HFFc6 (cell line): ENCODE measurements around the gene CPNE8. TPM values are rescaled to one million over a fixed set of nuclear protein-coding genes. Genes with fewer than 3 reads are reported as not detected.

Source experiments
- DNase-seq: peaks from one replicate; pipeline ENCODE4 v3.0.0-alpha.2; 2018
- H3K27ac Mint-ChIP-seq: 2 replicates; pipeline ENCODE4 v1.8.0; 2020; ENCODE audit warnings: mild to moderate bottlenecking, mixed read lengths
- H3K27me3 Mint-ChIP-seq: 2 replicates; pipeline ENCODE4 v1.8.0; 2021; ENCODE audit warnings: mild to moderate bottlenecking, moderate library complexity, mixed read lengths; ENCODE audit not compliant: insufficient read depth
- H3K36me3 Mint-ChIP-seq: 2 replicates; pipeline ENCODE4 v1.8.0; 2021; ENCODE audit warnings: low read depth, mixed read lengths
- H3K4me1 Mint-ChIP-seq: 2 replicates; pipeline ENCODE4 v1.8.0; 2020; ENCODE audit warnings: low read depth, mixed read lengths
- H3K4me3 Mint-ChIP-seq: 2 replicates; pipeline ENCODE4 v1.8.0; 2020; ENCODE audit warnings: mild to moderate bottlenecking, moderate library complexity, mixed read lengths
- H3K9me3 Mint-ChIP-seq: 2 replicates; pipeline ENCODE4 v1.8.0; 2020; ENCODE audit warnings: mild to moderate bottlenecking, mixed read lengths
- CTCF ChIP-seq: fragments of 200-600 bp; sonication (generic); IDR thresholded peaks from 2 replicates; pipeline ENCODE4 v1.5.0; 2021; ENCODE audit warnings: antibody characterized with exemption, mild to moderate bottlenecking
- total RNA-seq, 6 experiments: library from RNA; stranded (reverse); fragmentation: NEBNext Ultra II Directional; extraction: Animal tissue kit (Norgen Biotek cat#: 25700); gene quantifications; 2 replicates in 1 of 6; 3 replicates in 5 of 6; pipeline ENCODE4 v1.2.3, GENCODE V29; 2021

Gene CPNE8
- total RNA-seq, 6 experiments from 2014 or later: not detected

GRCh38 chr12:38906482-38907200, 1.2 kb upstream of the CPNE8 start:
- no peak for DNase-seq
- Mint-ChIP-seq H3K4me1 (no peaks in the 10 kb centered on the region), H3K4me3 (peak overlapping the region; percentile 66), H3K27ac (no peak overlapping the region), H3K36me3 (no peaks in the 10 kb centered on the region), H3K27me3 (no peaks in the 10 kb centered on the region; the same call in 1 of the 2 replicates), H3K9me3 (peaks cover 4% of the 10 kb centered on the region)
- peak; percentile 61 for TF ChIP-seq CTCF

GRCh38 chr12:38904537-38905479, 583 bp downstream of the CPNE8 start:
- H3K9me3 Mint-ChIP-seq: peaks cover 14% of the 10 kb centered on the region
- no peak for DNase-seq
- H3K27me3 Mint-ChIP-seq: no peaks in the 10 kb centered on the region; the same call in 1 of the 2 replicates
- no peak overlapping the region for H3K27ac Mint-ChIP-seq
- no peaks in the 10 kb centered on the region for H3K36me3 Mint-ChIP-seq
- no peaks in the 10 kb centered on the region for H3K4me1 Mint-ChIP-seq
- no peak for TF ChIP-seq CTCF
- peak overlapping the region; percentile 43; the same call in 1 of the 2 replicates for H3K4me3 Mint-ChIP-seq

GRCh38 chr12:38903596-38903995, 1.8 kb downstream of the CPNE8 start:
- no peak overlapping the region for H3K27ac Mint-ChIP-seq
- no peaks in the 10 kb centered on the region; the same call in 1 of the 2 replicates for H3K27me3 Mint-ChIP-seq
- no peak for DNase-seq
- no peaks in the 10 kb centered on the region for H3K4me1 Mint-ChIP-seq
- peaks cover 18% of the 10 kb centered on the region for H3K9me3 Mint-ChIP-seq
- H3K4me3 Mint-ChIP-seq: no peak overlapping the region
- no peak for TF ChIP-seq CTCF
- no peaks in the 10 kb centered on the region for H3K36me3 Mint-ChIP-seq

- Mint-ChIP-seq H3K27me3 (no peaks in the 10 kb centered on the region), H3K27ac (no peak overlapping the region), H3K9me3 (peaks cover 24% of the 10 kb centered on the region), H3K36me3 (no peaks in the 10 kb centered on the region), H3K4me3 (no peak overlapping the region), H3K4me1 (no peaks in the 10 kb centered on the region)
- no peak for TF ChIP-seq CTCF
- no peak for DNase-seq
Observed at GRCh38 chr12:38898001-38898684, 7.2 kb downstream of the CPNE8 start.

GRCh38 chr12:38895446-38895845, 9.9 kb downstream of the CPNE8 start:
- Mint-ChIP-seq H3K4me3 (no peak overlapping the region), H3K4me1 (no peaks in the 10 kb centered on the region), H3K27me3 (no peaks in the 10 kb centered on the region), H3K36me3 (no peaks in the 10 kb centered on the region), H3K27ac (no peak overlapping the region), H3K9me3 (peaks cover 28% of the 10 kb centered on the region)
- DNase-seq: no peak
- TF ChIP-seq CTCF: no peak
